Neuronal stem cell (in vitro differentiated cells): Measurements from ENCODE around the gene KRT2.

Experiments used
- DNase-seq: peaks from one replicate; pipeline ENCODE4 v3.0.0-alpha.2; 2013; ENCODE audit warnings: low spot score
- H2AFZ ChIP-seq: one replicate; pipeline ENCODE4 v1.6.1; 2013; ENCODE audit warnings: mild to moderate bottlenecking, low read length, inconsistent platforms
- H2AK5ac ChIP-seq: 2 replicates; pipeline ENCODE4 v1.6.1; 2013; ENCODE audit warnings: low read depth, mild to moderate bottlenecking, inconsistent platforms, low read length, moderate library complexity, mixed read lengths
- H2BK120ac ChIP-seq: 2 replicates; pipeline ENCODE4 v1.6.1; 2013; ENCODE audit warnings: low read depth, mild to moderate bottlenecking, inconsistent platforms, low read length, moderate library complexity, mixed read lengths
- H2BK12ac ChIP-seq: one replicate; pipeline ENCODE4 v1.6.1; 2013; ENCODE audit warnings: low read length, inconsistent platforms
- H2BK15ac ChIP-seq: 2 replicates; pipeline ENCODE4 v1.6.1; 2013; ENCODE audit warnings: mild to moderate bottlenecking, low read length, inconsistent platforms, mixed read lengths
- H2BK5ac ChIP-seq: one replicate; pipeline ENCODE4 v1.6.1; 2013; ENCODE audit warnings: inconsistent platforms, mild to moderate bottlenecking, low read length, moderate library complexity
- H3K14ac ChIP-seq: one replicate; pipeline ENCODE4 v1.6.1; 2013; ENCODE audit warnings: low read length, inconsistent platforms
- H3K18ac ChIP-seq: 2 replicates; pipeline ENCODE4 v1.6.1; 2013; ENCODE audit warnings: low read length, inconsistent platforms
- H3K23ac ChIP-seq: 2 replicates; pipeline ENCODE4 v1.6.1; 2013; ENCODE audit warnings: low read depth, mild to moderate bottlenecking, mixed read lengths, low read length, inconsistent platforms; ENCODE audit not compliant: poor library complexity
- H3K27ac ChIP-seq: replicated peaks from 3 replicates; pipeline ENCODE4 v1.5.1; 2013; ENCODE audit warnings: low read length, inconsistent platforms
- H3K27me3 ChIP-seq, 3 experiments: 2 replicates each; pipeline ENCODE4 v1.6.1; 2013; ENCODE audit warnings: low read length in 3 of 3, mild to moderate bottlenecking in 2 of 3, inconsistent platforms in 1 of 3, low read depth in 1 of 3, mixed read lengths in 1 of 3, moderate library complexity in 1 of 3; ENCODE audit not compliant: control insufficient read depth in 3 of 3, insufficient read depth in 3 of 3
- H3K36me3 ChIP-seq, 2 donors: replicated peaks in 1 of 2; 2 replicates each; pipeline ENCODE4 v1.6.1; 2013; ENCODE audit warnings: low read length in 2 of 2; ENCODE audit not compliant: control insufficient read depth in 2 of 2, insufficient read depth in 2 of 2
- H3K4ac ChIP-seq: 2 replicates; pipeline ENCODE4 v1.6.1; 2013; ENCODE audit warnings: inconsistent platforms, mild to moderate bottlenecking, low read length, moderate library complexity
- H3K4me1 ChIP-seq, 2 donors: 1 replicate in 1 of 2; 2 replicates in 1 of 2; pipeline ENCODE4 v1.6.1; 2013; ENCODE audit warnings: low read length in 2 of 2, low read depth in 1 of 2; ENCODE audit not compliant: control insufficient read depth in 2 of 2, insufficient read depth in 1 of 2
- H3K4me2 ChIP-seq: one replicate; pipeline ENCODE4 v1.6.1; 2013; ENCODE audit warnings: mild to moderate bottlenecking, low read length, inconsistent platforms; ENCODE audit not compliant: insufficient read depth, poor library complexity, severe bottlenecking
- H3K4me3 ChIP-seq, 2 donors: 2 replicates each; pipeline ENCODE4 v1.5.1; 2013; ENCODE audit warnings: low read length in 2 of 2, mild to moderate bottlenecking in 2 of 2, inconsistent platforms in 1 of 2, moderate library complexity in 1 of 2
- H3K79me1 ChIP-seq: one replicate; pipeline ENCODE4 v1.6.1; 2013; ENCODE audit warnings: low read depth, mild to moderate bottlenecking, inconsistent platforms, low read length, moderate library complexity
- H3K9ac ChIP-seq: one replicate; pipeline ENCODE4 v1.6.1; 2013; ENCODE audit warnings: mild to moderate bottlenecking, low read depth, low read length, inconsistent platforms; ENCODE audit not compliant: poor library complexity
- H3K9me3 ChIP-seq, 2 donors: replicated peaks in 1 of 2; 2 replicates each; pipeline versions ENCODE3 to v1.6.1; 2013; ENCODE audit warnings: low read length in 2 of 2, mild to moderate bottlenecking in 2 of 2, inconsistent platforms in 1 of 2, low read depth in 1 of 2, mixed read lengths in 1 of 2, moderate library complexity in 1 of 2; ENCODE audit not compliant: control insufficient read depth in 2 of 2, insufficient read depth in 1 of 2
- H4K8ac ChIP-seq: one replicate; pipeline ENCODE4 v1.6.1; 2013; ENCODE audit warnings: low read depth, mild to moderate bottlenecking, inconsistent platforms, low read length, moderate library complexity
- H4K91ac ChIP-seq: one replicate; pipeline ENCODE4 v1.6.1; 2013; ENCODE audit warnings: low read length, low read depth, mild to moderate bottlenecking, inconsistent platforms; ENCODE audit not compliant: poor library complexity
- WGBS, 2 donors: extraction: QIAGEN DNeasy Blood & Tissue Kit; methylation state at CpG; one replicate each; pipeline ENCODE4 v1.1.7; 2013; ENCODE audit warnings: missing lambda C conversion rate in 2 of 2, mixed read lengths in 1 of 2; ENCODE audit not compliant: insufficient read length in 2 of 2, insufficient replicate concordance in 1 of 2; ENCODE audit errors: extremely low coverage in 2 of 2; 5-methylcytosine and 5-hydroxymethylcytosine counted together

KRT2 gene

GRCh38 chr12:52662918-52663229, 10.9 kb upstream of the KRT2 start:
- no peaks in the 10 kb centered on the region for H3K4me1 ChIP-seq
- no peaks in the 10 kb centered on the region for H3K36me3 ChIP-seq
- no peak overlapping the region for H3K23ac ChIP-seq
- H3K9ac ChIP-seq: no peak overlapping the region
- H3K14ac ChIP-seq: no peak overlapping the region
- H3K27me3 ChIP-seq: peaks cover 0 to 8% (median 0%) of the 10 kb centered on the region in 3 experiments
- DNase-seq: no peak
- H3K18ac ChIP-seq: no peak overlapping the region
- no peak overlapping the region for H3K27ac ChIP-seq
- no peak overlapping the region for H2BK15ac ChIP-seq
- H2BK5ac ChIP-seq: no peak overlapping the region
- no peak overlapping the region for H3K4me2 ChIP-seq
- H3K79me1 ChIP-seq: no peaks in the 10 kb centered on the region
- H3K9me3 ChIP-seq: no peaks in the 10 kb centered on the region
- H2AK5ac ChIP-seq: no peak overlapping the region
- H2BK120ac ChIP-seq: no peak overlapping the region
- H2AFZ ChIP-seq: no peak overlapping the region
- H4K91ac ChIP-seq: no peak overlapping the region
- no peak overlapping the region for H2BK12ac ChIP-seq
- no peak overlapping the region for H3K4me3 ChIP-seq
- H3K4ac ChIP-seq: no peak overlapping the region
- no peak overlapping the region for H4K8ac ChIP-seq

GRCh38 chr12:52662093-52662917, 10.3 kb upstream of the KRT2 start:
- H3K27ac ChIP-seq: no peak overlapping the region
- H3K9me3 ChIP-seq: no peaks in the 10 kb centered on the region
- no peak overlapping the region for H3K18ac ChIP-seq
- no peaks in the 10 kb centered on the region for H3K36me3 ChIP-seq
- no peaks in the 10 kb centered on the region for H3K79me1 ChIP-seq
- H2BK5ac ChIP-seq: no peak overlapping the region
- H2BK120ac ChIP-seq: no peak overlapping the region
- DNase-seq: no peak
- no peak overlapping the region for H3K14ac ChIP-seq
- no peak overlapping the region for H3K4me2 ChIP-seq
- H3K4me3 ChIP-seq: peak overlapping the region in 1 of 2 donors; percentile 1
- no peak overlapping the region for H3K9ac ChIP-seq
- no peak overlapping the region for H2BK15ac ChIP-seq
- WGBS, 2 donors: no CpG with 5 or more reads among the region's 10 CpGs
- no peak overlapping the region for H3K4ac ChIP-seq
- H3K27me3 ChIP-seq: peaks cover 0 to 8% (median 0%) of the 10 kb centered on the region in 3 experiments
- H3K4me1 ChIP-seq: no peaks in the 10 kb centered on the region
- H4K91ac ChIP-seq: no peak overlapping the region
- no peak overlapping the region for H2AFZ ChIP-seq
- no peak overlapping the region for H2BK12ac ChIP-seq
- H2AK5ac ChIP-seq: no peak overlapping the region
- no peak overlapping the region for H3K23ac ChIP-seq
- no peak overlapping the region for H4K8ac ChIP-seq

- Histone ChIP-seq H3K4me1 (no peaks in the 10 kb centered on the region), H3K79me1 (no peaks in the 10 kb centered on the region), H3K23ac (no peak overlapping the region), H4K8ac (no peak overlapping the region), H2BK5ac (no peak overlapping the region), H3K36me3 (no peaks in the 10 kb centered on the region), H3K9ac (no peak overlapping the region), H3K27ac (no peak overlapping the region), H4K91ac (no peak overlapping the region), H3K27me3 (peaks cover 0 to 8% (median 0%) of the 10 kb centered on the region in 3 experiments), H3K4ac (no peak overlapping the region), H3K4me2 (no peak overlapping the region), H2BK12ac (no peak overlapping the region), H3K9me3 (no peaks in the 10 kb centered on the region), H2AFZ (no peak overlapping the region), H3K18ac (no peak overlapping the region), H2BK15ac (no peak overlapping the region), H3K14ac (no peak overlapping the region), H3K4me3 (peak overlapping the region in 1 of 2 donors; percentile 1), H2BK120ac (no peak overlapping the region), H2AK5ac (no peak overlapping the region)
- no CpG with 5 or more reads among the region's 3 CpGs for WGBS, 2 donors
- no peak for DNase-seq
These were observed 9.7 kb upstream of the KRT2 start for GRCh38 chr12:52661668-52662067.

- no peak overlapping the region for H3K4me2 ChIP-seq
- H3K4me3 ChIP-seq: no peak overlapping the region
- peaks cover 0 to 8% (median 0%) of the 10 kb centered on the region in 3 experiments for H3K27me3 ChIP-seq
- no peak overlapping the region for H3K27ac ChIP-seq
- no peak overlapping the region for H2BK5ac ChIP-seq
- H3K79me1 ChIP-seq: no peaks in the 10 kb centered on the region
- no peaks in the 10 kb centered on the region for H3K4me1 ChIP-seq
- H3K9ac ChIP-seq: no peak overlapping the region
- no peak overlapping the region for H2AFZ ChIP-seq
- no peak overlapping the region for H2BK15ac ChIP-seq
- no peak overlapping the region for H3K4ac ChIP-seq
- no peak overlapping the region for H2AK5ac ChIP-seq
- H4K8ac ChIP-seq: no peak overlapping the region
- no peaks in the 10 kb centered on the region for H3K9me3 ChIP-seq
- DNase-seq: no peak
- no peak overlapping the region for H3K18ac ChIP-seq
- H2BK120ac ChIP-seq: no peak overlapping the region
- no CpG with 5 or more reads among the region's 3 CpGs for WGBS, 2 donors
- H3K14ac ChIP-seq: no peak overlapping the region
- no peaks in the 10 kb centered on the region for H3K36me3 ChIP-seq
- H4K91ac ChIP-seq: no peak overlapping the region
- H2BK12ac ChIP-seq: no peak overlapping the region
- H3K23ac ChIP-seq: no peak overlapping the region
These were observed 9.0 kb upstream of the KRT2 start for GRCh38 chr12:52660934-52661499.
